Mesendoderm (in vitro differentiated cells): ENCODE measurements around the gene ANKRD37.

Experiments used
- DNase-seq: peaks from one replicate; pipeline ENCODE4 v3.0.0; 2013
- H2AK5ac ChIP-seq: 2 replicates; pipeline ENCODE4 v1.6.1; 2013; ENCODE audit warnings: low read length, inconsistent platforms
- H2BK120ac ChIP-seq: 2 replicates; pipeline ENCODE4 v1.6.1; 2013; ENCODE audit warnings: low read depth, mild to moderate bottlenecking, low read length, moderate library complexity, mixed read lengths
- H2BK15ac ChIP-seq: replicated peaks from 2 replicates; pipeline ENCODE4 v1.6.1; 2013; ENCODE audit warnings: low read depth, mild to moderate bottlenecking, moderate library complexity
- H2BK5ac ChIP-seq: 2 replicates; pipeline ENCODE4 v1.6.1; 2013; ENCODE audit warnings: low read length, inconsistent platforms
- H3K18ac ChIP-seq: 2 replicates; pipeline ENCODE4 v1.6.1; 2013; ENCODE audit warnings: mild to moderate bottlenecking, low read length, mixed read lengths
- H3K23ac ChIP-seq: one replicate; pipeline ENCODE4 v1.6.1; 2013; ENCODE audit warnings: low read length
- H3K27ac ChIP-seq: 2 replicates; pipeline ENCODE4 v1.5.1; 2013; ENCODE audit warnings: low read depth, mild to moderate bottlenecking, inconsistent platforms, low read length, moderate library complexity
- H3K27me3 ChIP-seq: 2 replicates; pipeline ENCODE4 v1.6.1; 2013; ENCODE audit warnings: low read length, control low read depth, mild to moderate bottlenecking, inconsistent platforms; ENCODE audit not compliant: insufficient read depth, poor library complexity
- H3K36me3 ChIP-seq: 2 replicates; pipeline ENCODE4 v1.6.1; 2013; ENCODE audit warnings: low read length, inconsistent platforms; ENCODE audit not compliant: control insufficient read depth, insufficient read depth
- H3K4ac ChIP-seq: one replicate; pipeline ENCODE4 v1.6.1; 2013; ENCODE audit warnings: low read depth, mild to moderate bottlenecking, low read length, moderate library complexity
- H3K4me1 ChIP-seq: 2 replicates; pipeline ENCODE4 v1.6.1; 2013; ENCODE audit warnings: low read depth, low read length, inconsistent platforms; ENCODE audit not compliant: control insufficient read depth
- H3K4me2 ChIP-seq: 2 replicates; pipeline ENCODE4 v1.6.1; 2013; ENCODE audit warnings: low read length
- H3K4me3 ChIP-seq: 2 replicates; pipeline ENCODE4 v1.5.1; 2013; ENCODE audit warnings: mild to moderate bottlenecking, low read length
- H3K56ac ChIP-seq: one replicate; pipeline ENCODE4 v1.6.1; 2013; ENCODE audit warnings: low read length
- H3K79me1 ChIP-seq: 2 replicates; pipeline ENCODE4 v1.6.1; 2013; ENCODE audit warnings: low read length, inconsistent platforms
- H3K79me2 ChIP-seq: 2 replicates; pipeline ENCODE4 v1.6.1; 2013; ENCODE audit warnings: mild to moderate bottlenecking, low read length; ENCODE audit not compliant: control insufficient read depth, insufficient read depth
- H3K9ac ChIP-seq: 2 replicates; pipeline ENCODE4 v1.6.1; 2013; ENCODE audit warnings: low read length, inconsistent platforms
- H4K5ac ChIP-seq: one replicate; pipeline ENCODE4 v1.6.1; 2013; ENCODE audit warnings: low read length
- H4K8ac ChIP-seq: one replicate; pipeline ENCODE4 v1.6.1; 2013; ENCODE audit warnings: low read depth, mild to moderate bottlenecking, control low read depth, low read length, moderate library complexity
- WGBS: extraction: QIAGEN DNeasy Blood & Tissue Kit; methylation state at CpG from one replicate; pipeline ENCODE4 v1.1.7; 2013; ENCODE audit warnings: low lambda C conversion rate, missing lambda C conversion rate; ENCODE audit not compliant: insufficient coverage; ENCODE audit errors: extremely low coverage; 5-methylcytosine and 5-hydroxymethylcytosine counted together

The ANKRD37 gene

DNA sequence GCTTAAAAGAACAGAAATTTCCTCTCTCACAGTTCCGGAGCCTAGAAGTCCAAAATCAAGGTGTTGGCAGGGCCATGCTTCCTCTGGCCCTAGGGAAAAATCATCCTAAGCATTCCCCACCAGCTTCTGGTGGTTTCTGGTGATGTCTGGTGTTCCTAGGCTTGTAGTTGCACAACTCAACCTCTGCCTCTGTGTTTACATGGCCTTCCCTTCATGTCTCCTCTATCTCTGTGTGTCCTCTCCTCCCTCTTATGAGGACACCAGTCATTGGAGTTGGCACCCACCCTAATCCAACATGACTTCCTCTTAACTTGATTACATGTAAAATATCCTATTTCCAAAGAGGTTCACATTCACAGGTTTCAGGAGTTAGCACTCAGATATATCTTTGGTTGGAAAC lies 16.3 kb upstream of the ANKRD37 start:
- H3K4me2 ChIP-seq = no peak overlapping the region
- H2AK5ac ChIP-seq = no peak overlapping the region
- H3K4me3 ChIP-seq = no peak overlapping the region
- no peaks in the 10 kb centered on the region for H3K36me3 ChIP-seq
- no peak overlapping the region for H4K5ac ChIP-seq
- no peak overlapping the region for H3K56ac ChIP-seq
- H3K79me1 ChIP-seq = no peaks in the 10 kb centered on the region
- H2BK5ac ChIP-seq = no peak overlapping the region
- H4K8ac ChIP-seq = no peak overlapping the region
- no peak overlapping the region for H3K4ac ChIP-seq
- H3K79me2 ChIP-seq = no peaks in the 10 kb centered on the region
- H3K27ac ChIP-seq = no peak overlapping the region
- DNase-seq = no peak
- WGBS = no CpG with 5 or more reads among the region's 1 CpG
- H2BK120ac ChIP-seq = no peak overlapping the region
- no peak overlapping the region for H3K9ac ChIP-seq
- H3K27me3 ChIP-seq = no peaks in the 10 kb centered on the region
- H3K18ac ChIP-seq = no peak overlapping the region
- H2BK15ac ChIP-seq = no peak overlapping the region
- no peak overlapping the region for H3K23ac ChIP-seq
- no peaks in the 10 kb centered on the region for H3K4me1 ChIP-seq

DNA sequence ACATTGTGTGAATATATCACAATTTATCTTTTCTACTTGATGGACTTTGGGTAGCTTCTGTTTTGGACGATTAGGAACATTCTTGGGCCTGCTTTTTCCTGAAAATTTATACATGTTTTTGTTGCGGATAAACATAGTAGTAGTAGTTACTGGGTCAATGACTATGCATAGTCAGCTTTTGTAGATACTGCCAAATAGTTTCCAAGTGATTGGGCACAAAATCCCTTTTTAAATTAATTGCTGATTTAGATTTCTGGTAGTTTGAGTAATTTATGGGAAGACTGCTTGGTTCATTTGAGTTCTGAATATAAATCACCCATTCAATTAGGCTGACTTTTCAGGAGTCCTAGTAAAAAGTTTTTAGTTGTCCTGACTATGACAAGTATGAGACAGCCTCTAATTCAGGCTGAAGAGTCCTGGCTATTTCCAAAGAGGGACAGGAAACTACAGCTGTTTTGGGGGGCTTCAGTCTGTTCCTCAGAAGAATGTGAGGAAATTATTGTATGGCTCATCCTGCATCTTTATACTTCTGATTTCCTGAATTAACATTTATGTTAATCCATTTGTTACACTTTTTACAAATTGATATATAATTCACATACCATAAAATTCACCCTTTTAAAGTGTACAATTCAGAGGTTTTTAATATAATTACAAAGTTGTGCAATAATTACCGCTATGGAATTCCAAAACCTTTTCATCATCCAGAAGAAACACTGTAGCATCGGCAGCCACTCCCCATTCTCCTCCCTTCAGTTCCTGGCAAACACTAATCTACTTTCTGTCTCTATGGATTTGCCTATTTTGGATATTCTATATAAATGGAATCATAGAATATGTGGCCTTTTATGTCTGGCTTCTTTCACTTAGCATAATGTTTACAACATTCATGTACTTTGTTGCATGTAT lies 15.1 kb upstream of the ANKRD37 start:
- no peak overlapping the region for H4K8ac ChIP-seq
- no peak for DNase-seq
- H4K5ac ChIP-seq = no peak overlapping the region
- no peak overlapping the region for H3K4me2 ChIP-seq
- no peak overlapping the region for H3K4me3 ChIP-seq
- H3K4me1 ChIP-seq = no peaks in the 10 kb centered on the region
- H2AK5ac ChIP-seq = no peak overlapping the region
- H3K23ac ChIP-seq = no peak overlapping the region
- no peak overlapping the region for H2BK5ac ChIP-seq
- H3K18ac ChIP-seq = no peak overlapping the region
- H3K79me1 ChIP-seq = no peaks in the 10 kb centered on the region
- no peak overlapping the region for H3K4ac ChIP-seq
- H3K27ac ChIP-seq = no peak overlapping the region
- H2BK15ac ChIP-seq = no peak overlapping the region
- H3K79me2 ChIP-seq = no peaks in the 10 kb centered on the region
- no peaks in the 10 kb centered on the region for H3K27me3 ChIP-seq
- H3K9ac ChIP-seq = no peak overlapping the region
- H3K36me3 ChIP-seq = no peaks in the 10 kb centered on the region
- no peak overlapping the region for H2BK120ac ChIP-seq
- H3K56ac ChIP-seq = no peak overlapping the region
- WGBS = no CpG with 5 or more reads among the region's 4 CpGs

DNA sequence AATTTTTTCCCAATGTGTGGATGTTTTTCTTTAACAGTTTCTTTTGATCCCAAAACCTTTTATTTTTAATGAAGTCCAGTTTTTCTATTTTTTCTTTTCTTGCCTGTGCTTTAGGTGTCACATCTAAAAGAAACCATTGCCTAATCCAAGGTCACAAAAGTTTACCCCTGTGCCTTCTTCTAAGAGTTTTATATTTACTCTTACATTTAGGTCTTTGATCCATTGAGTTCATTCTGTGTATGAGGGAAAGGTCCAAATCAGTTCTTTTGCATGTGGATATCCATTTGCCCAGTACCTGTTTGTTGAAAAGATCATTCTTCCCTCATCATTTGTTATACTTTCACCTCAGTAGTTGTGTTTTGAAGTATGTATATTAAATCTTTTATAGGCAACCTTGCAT lies 13.9 kb upstream of the ANKRD37 start:
- no peak overlapping the region for H2AK5ac ChIP-seq
- no peak overlapping the region for H3K4me2 ChIP-seq
- no peaks in the 10 kb centered on the region for H3K79me1 ChIP-seq
- no peak overlapping the region for H3K23ac ChIP-seq
- no peak overlapping the region for H2BK15ac ChIP-seq
- H4K8ac ChIP-seq = no peak overlapping the region
- H2BK5ac ChIP-seq = no peak overlapping the region
- no peaks in the 10 kb centered on the region for H3K79me2 ChIP-seq
- H3K27ac ChIP-seq = no peak overlapping the region
- no peaks in the 10 kb centered on the region for H3K36me3 ChIP-seq
- H2BK120ac ChIP-seq = no peak overlapping the region
- no peak for DNase-seq
- no peak overlapping the region for H3K4me3 ChIP-seq
- H3K56ac ChIP-seq = no peak overlapping the region
- no peak overlapping the region for H3K18ac ChIP-seq
- no peak overlapping the region for H3K9ac ChIP-seq
- H3K4me1 ChIP-seq = no peaks in the 10 kb centered on the region
- no peak overlapping the region for H4K5ac ChIP-seq
- H3K4ac ChIP-seq = no peak overlapping the region
- H3K27me3 ChIP-seq = no peaks in the 10 kb centered on the region

DNA sequence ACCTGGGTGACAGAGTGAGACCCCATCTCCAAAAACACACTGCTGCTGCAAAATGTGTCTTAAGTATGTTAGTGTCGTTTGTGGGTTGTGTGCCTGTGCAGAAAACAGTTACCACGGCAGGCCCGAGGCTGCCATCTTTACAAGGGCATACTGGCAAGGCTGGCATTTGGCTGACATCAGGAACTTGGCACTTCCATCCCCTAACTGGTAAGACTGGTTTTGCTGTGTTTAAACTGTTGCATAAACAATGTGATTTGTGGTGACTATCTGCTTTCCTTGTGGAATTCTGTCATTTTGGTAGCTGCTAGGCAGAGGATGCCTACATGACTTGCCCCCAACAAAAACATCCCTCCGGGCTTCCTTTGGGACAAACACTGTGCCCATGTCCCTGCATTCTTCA lies 13.2 kb upstream of the ANKRD37 start:
- no peak overlapping the region for H2BK120ac ChIP-seq
- no peak overlapping the region for H3K9ac ChIP-seq
- H4K8ac ChIP-seq = no peak overlapping the region
- H2AK5ac ChIP-seq = no peak overlapping the region
- H3K23ac ChIP-seq = no peak overlapping the region
- H2BK15ac ChIP-seq = no peak overlapping the region
- H3K79me1 ChIP-seq = no peaks in the 10 kb centered on the region
- DNase-seq = no peak
- no peaks in the 10 kb centered on the region for H3K4me1 ChIP-seq
- no peak overlapping the region for H3K27ac ChIP-seq
- no peak overlapping the region for H2BK5ac ChIP-seq
- H3K18ac ChIP-seq = no peak overlapping the region
- no peak overlapping the region for H4K5ac ChIP-seq
- H3K4me3 ChIP-seq = no peak overlapping the region
- no CpG with 5 or more reads among the region's 4 CpGs for WGBS
- H3K36me3 ChIP-seq = no peaks in the 10 kb centered on the region
- H3K27me3 ChIP-seq = no peaks in the 10 kb centered on the region
- H3K79me2 ChIP-seq = no peaks in the 10 kb centered on the region
- no peak overlapping the region for H3K4me2 ChIP-seq
- H3K4ac ChIP-seq = no peak overlapping the region
- H3K56ac ChIP-seq = no peak overlapping the region

DNA sequence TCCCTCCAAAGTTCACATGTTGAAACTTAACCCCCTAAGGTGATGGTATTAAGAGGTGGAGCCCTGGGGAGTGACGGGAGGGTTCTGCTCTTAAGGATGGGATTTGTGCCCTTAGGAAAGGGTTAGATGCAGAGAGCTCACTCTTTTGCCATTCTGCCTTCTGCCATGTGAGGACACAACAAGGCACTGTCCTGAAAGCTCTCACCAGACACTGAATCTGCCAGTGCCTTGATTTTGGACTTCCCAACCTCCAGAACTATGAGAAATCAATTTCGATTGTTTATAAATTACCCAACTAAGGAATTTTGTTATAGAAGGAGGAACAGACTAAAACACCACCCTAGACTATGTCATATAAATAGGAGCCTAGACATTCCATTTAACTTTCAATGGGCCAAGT lies 12.6 kb upstream of the ANKRD37 start:
- H3K18ac ChIP-seq = no peak overlapping the region
- H2AK5ac ChIP-seq = no peak overlapping the region
- H2BK15ac ChIP-seq = no peak overlapping the region
- H3K4me2 ChIP-seq = no peak overlapping the region
- H3K27me3 ChIP-seq = no peaks in the 10 kb centered on the region
- H3K79me2 ChIP-seq = no peaks in the 10 kb centered on the region
- no peak overlapping the region for H3K56ac ChIP-seq
- H3K9ac ChIP-seq = no peak overlapping the region
- H2BK5ac ChIP-seq = no peak overlapping the region
- no peak overlapping the region for H4K5ac ChIP-seq
- H3K4me3 ChIP-seq = no peak overlapping the region
- no peaks in the 10 kb centered on the region for H3K79me1 ChIP-seq
- H4K8ac ChIP-seq = no peak overlapping the region
- H3K4ac ChIP-seq = no peak overlapping the region
- WGBS = no CpG with 5 or more reads among the region's 2 CpGs
- no peaks in the 10 kb centered on the region for H3K4me1 ChIP-seq
- no peak overlapping the region for H3K23ac ChIP-seq
- no peak overlapping the region for H2BK120ac ChIP-seq
- H3K36me3 ChIP-seq = no peaks in the 10 kb centered on the region
- DNase-seq = no peak
- H3K27ac ChIP-seq = no peak overlapping the region

DNA sequence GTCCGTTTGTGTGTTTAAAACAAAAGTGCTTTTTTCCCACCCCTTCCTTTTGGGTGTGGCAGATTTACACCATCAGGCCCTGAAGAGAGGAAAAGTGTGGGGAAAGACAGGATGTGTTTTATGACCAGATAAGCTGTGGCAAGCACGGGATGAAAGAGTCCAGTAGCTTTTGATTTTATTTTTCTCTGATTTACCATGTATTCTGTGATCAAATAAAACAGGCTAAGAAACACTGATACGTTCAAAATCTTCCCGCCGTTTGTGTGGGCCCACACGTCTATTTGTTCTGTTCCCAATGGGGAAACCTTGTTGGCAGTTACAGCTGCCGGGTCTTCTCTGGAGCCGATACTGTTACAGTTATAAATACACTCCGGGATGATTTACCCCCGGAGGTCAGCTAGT lies 11.7 kb upstream of the ANKRD37 start:
- H2BK120ac ChIP-seq = no peak overlapping the region
- no peak overlapping the region for H3K4me3 ChIP-seq
- WGBS = no CpG with 5 or more reads among the region's 10 CpGs
- no peaks in the 10 kb centered on the region for H3K79me2 ChIP-seq
- no peaks in the 10 kb centered on the region for H3K27me3 ChIP-seq
- no peak overlapping the region for H2BK5ac ChIP-seq
- H4K8ac ChIP-seq = no peak overlapping the region
- no peak overlapping the region for H3K56ac ChIP-seq
- no peak overlapping the region for H3K23ac ChIP-seq
- no peaks in the 10 kb centered on the region for H3K79me1 ChIP-seq
- H3K36me3 ChIP-seq = no peaks in the 10 kb centered on the region
- H3K27ac ChIP-seq = no peak overlapping the region
- H3K4me1 ChIP-seq = no peaks in the 10 kb centered on the region
- H3K18ac ChIP-seq = no peak overlapping the region
- no peak overlapping the region for H3K4ac ChIP-seq
- H3K9ac ChIP-seq = no peak overlapping the region
- H2BK15ac ChIP-seq = no peak overlapping the region
- DNase-seq = no peak
- no peak overlapping the region for H4K5ac ChIP-seq
- H3K4me2 ChIP-seq = no peak overlapping the region
- H2AK5ac ChIP-seq = no peak overlapping the region
